ELR (cell line): ENCODE data around the gene ALDH3B2.
"Not testable (repeated sequence)": the region's sequence is repeated elsewhere in the genome, so short reads cannot be mapped to it uniquely, and the experiment has no call there.

Source experiments
- DNase-seq: peaks from one replicate; pipeline ENCODE4 v3.0.0-alpha.2; 2015; ENCODE audit warnings: low read depth

ALDH3B2 gene

DNA sequence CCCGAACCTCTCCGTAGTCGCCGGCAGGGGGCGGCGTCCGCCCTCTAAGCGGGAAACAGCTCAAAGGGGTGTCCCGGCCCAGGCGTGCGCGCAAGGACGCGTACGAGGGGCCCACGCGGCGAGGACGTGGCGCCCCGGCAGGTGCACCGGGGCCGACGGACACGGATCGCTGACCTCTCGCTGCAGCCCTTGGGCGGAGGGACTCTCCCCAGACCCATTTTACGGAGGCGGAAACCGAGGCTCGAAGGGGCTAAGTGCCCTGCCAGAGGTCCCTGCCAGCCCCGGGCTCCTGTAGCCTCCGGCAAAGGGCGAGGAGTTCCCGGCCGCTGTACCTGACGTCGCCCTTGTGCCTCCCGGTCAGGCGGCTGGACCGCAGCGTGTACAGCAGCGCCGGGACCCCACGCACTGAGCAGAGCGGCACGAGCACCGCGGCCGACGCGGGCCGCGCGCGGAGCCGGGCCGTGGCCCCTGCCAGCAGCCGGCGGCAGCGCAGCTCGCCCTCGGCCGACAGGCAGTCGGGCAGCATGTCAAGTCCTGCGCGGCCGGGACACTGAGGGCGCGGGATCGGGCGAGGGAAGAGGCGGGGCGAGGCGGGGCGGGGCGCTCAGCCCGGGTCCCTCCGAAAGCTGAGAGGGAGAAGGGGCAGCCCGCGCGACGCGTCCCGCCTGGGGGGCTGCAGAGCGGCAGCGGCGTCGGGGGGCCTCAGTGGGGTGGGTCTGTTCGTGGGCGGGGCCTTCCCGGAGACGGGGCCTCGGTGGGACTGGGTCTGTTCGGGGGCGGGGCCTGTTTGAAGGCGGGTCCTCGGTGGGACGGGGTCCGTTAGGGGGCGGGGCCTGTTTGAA is 44.8 kb downstream of the ALDH3B2 start, which contains the start of gene NUDT8:
NUDT8 (minus strand) TSS at position 552 of the 842 bp plus-strand sequence; CDS start at position 526, 26 bp downstream.
- peak; percentile 84 for DNase-seq

DNA sequence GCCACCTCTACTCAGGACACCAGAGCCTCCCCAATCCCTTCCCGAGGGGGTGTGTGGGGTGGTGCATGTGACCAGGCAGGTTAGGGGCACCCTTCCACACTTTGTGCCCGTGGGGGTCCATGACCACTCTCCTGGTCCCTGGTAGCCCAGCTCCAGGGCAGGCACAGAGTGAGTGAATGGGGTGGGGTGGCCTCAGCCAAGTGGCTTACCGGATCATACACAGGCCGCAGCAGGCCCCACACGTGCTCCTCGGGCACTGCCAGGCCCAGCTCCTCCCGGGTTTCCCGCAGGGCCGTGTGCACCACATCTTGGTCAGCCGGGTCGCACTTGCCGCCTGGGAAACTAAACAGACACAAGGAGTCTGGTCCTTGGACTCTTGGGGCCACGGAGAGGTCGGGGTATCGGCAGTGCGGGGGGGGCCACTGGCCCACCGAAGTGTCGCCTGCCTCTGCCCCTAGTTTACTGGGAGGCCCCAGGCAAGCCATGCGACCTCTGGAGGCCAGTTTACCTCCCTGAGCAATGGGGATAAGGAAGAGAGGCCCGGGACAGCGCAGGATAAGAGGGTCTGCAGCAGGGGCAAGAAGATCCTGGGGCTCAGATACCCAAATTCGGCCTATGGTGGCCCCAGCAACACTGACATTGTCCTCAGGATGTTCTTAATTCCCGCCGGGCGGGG is 45.6 kb downstream of the ALDH3B2 start:
- DNase-seq, result no peak

DNA sequence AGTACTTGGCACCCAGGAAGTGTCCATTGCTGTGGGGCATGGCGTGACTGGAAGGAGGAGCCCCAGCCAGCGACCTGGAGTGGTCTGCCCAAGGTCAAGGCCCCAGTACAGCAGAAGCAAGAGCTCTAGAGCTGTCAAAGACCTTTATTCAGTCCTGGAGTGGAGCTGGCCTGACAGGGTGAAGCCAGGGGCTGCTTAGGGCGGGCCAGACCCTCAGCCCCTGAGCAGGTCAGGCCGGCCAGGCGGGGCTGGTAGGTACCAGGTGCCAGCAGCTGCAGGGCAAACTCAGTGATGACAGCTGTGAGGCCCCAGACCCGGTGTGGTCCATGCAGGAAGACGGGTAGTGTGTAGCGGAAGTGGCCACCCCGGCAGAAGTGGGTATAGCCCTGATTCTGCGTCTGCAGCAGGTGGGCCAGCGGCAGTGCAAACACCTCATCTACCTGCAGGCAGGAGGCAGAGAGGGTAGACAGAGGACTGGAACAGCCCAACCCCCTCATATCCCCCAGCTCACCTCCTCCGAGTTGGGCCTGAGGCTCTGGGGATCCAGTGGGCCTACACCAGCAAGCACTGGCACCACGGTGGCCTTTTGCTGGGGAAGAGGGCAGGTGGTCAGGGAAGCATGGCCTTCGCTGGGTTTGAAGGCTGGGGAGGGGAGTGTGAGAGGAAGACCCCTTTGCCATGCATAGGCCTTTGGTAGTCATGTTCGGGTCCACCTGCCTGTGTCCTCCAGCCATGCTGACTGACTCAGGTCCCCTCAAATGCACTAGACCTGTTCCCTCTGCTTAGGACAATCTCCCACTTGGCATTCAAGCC is 46.4 kb downstream of the ALDH3B2 start:
- no peak for DNase-seq

DNA sequence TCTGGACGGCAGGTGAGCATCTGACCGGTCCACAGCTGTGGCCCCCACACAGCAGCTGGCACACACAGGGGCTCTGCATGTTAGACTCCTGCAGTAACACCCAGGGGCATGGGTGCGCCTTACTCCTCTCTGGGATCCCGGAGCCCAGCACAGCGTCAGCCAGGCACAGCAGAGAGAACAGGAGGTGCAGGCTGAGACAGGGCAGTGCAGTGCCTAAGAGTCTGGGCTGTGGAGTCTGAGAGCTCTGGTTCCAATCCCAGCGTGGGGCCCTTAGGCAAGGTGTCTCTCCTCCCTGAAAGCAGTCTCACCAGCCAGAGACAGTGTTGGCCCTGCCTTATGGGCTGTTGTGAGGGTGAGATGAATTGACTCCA is 47.0 kb downstream of the ALDH3B2 start:
- no peak for DNase-seq

DNA sequence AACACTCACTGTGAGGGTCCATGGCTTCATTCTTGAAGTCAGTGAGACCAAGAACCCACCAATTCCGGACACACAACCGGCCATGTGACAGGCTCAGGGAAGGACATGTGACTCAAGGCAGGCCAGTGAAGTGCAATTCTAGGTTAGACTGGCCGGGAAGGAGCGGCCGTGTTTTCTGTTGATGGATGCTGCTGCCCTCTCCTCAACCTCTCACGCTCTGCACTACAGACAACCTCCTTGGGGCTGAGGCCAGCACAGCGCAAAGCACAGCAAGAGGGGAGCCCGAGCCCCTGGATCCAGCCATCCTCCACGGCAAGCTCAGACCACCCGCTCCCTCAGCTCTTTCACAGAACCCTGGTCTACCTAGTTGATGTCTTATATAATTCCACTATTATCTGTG is 47.5 kb downstream of the ALDH3B2 start:
- no peak for DNase-seq

DNA sequence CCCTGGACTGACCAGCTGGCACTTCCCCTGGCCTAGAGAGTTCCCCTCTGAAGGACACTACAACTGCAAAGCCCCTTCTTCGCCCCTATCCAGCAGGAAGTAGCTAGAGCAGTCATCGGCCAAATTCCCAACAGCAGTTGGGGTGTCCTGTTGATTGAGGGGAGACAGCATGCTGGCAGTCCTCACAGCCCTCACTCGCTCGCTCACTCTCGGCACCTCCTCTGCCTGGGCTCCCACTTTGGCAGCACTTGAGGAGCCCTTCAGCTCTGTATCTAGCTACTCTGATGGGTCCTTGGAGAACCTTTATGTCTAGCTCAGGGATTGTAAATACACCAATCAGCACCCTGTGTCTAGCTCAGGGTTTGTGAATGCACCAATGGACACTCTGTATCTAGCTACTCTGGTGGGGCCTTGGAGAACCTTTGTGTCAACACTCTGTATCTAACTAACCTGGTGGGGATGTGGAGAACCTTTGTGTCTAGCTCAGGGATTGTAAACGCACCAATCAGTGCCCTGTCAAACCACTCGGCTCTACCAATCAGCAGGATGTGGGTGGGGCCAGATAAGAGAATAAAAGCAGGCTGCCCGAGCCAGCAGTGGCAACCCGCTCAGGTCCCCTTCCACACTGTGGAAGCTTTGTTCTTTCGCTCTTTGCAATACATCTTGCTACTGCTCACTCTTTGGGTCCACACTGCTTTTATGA is 48.1 kb downstream of the ALDH3B2 start:
- DNase-seq, result not testable (repeated sequence)

DNA sequence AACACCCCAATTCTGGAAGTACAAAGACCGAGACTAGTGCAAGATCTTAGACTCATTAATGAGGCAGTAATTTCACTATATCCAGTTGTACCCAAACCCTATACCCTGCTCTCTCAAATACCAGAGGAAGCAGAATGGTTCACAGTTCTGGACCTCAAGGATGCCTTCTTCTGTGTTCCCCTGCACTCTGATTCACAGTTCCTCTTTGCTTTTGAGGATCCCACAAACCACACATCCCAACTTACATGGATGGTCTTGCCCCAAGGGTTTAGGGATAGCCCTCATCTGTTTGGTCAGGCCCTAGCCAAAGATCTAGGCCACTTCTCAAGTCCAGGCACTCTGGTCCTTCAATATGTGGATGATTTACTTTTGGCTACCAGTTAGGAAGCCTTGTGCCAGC is 50.6 kb downstream of the ALDH3B2 start:
- DNase-seq, result not testable (repeated sequence)

DNA sequence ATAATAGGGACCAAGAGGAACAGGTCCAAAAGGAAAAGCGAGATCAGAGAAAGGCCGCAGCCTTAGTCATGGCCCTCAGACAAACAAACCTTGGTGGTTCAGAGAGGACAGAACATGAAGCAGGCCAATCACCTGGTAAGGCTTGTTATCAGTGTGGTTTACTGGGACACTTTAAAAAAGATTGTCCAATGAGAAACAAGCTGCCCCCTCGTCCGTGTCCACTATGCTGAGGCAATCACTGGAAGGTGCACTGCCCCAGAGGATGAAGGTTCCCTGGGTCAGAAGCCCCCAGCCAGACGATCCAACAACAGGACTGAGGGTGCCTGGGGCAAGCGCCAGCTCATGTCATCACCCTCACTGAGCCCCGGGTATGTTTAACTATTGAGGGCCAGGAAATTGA is 51.5 kb downstream of the ALDH3B2 start:
- not testable (repeated sequence) for DNase-seq

DNA sequence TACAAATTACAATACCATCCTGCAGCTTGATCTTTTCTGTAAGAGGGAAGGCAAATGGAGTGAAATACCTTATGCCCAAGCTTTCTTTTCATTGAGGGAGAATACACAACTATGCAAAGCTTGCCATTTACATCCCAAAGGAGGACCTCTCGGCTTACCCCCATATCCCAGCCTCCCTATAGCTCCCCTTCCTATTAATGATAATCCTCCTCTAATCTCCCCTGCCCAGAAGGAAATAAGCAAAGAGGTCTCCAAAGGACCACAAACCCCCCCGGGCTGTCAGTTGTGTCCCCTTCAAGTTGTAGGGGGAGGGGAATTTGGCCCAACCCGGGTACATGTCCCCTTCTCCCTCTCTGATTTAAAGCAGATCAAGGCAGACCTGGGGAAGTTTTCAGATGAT is 52.5 kb downstream of the ALDH3B2 start:
- DNase-seq, result not testable (repeated sequence)

DNA sequence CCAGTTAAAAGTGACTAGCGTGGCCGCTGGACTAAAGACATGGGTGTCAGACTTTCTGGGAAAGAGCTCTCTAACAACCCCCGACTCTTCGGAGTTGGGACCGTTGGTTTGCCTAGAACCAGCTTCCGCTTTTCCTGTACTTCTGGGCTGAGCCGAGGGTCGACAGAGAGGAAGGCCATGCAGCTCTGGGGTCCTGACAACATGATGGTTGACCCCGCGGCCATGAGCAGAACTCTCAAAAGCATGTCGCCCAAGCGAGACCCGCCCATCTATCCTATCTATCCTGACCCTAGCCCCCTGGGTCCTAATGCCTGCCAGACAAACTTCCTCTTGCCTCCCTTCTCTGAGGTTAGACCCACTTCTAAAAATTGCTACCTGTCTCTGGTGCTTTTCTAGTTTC is 53.8 kb downstream of the ALDH3B2 start:
- DNase-seq, result not testable (repeated sequence)

DNA sequence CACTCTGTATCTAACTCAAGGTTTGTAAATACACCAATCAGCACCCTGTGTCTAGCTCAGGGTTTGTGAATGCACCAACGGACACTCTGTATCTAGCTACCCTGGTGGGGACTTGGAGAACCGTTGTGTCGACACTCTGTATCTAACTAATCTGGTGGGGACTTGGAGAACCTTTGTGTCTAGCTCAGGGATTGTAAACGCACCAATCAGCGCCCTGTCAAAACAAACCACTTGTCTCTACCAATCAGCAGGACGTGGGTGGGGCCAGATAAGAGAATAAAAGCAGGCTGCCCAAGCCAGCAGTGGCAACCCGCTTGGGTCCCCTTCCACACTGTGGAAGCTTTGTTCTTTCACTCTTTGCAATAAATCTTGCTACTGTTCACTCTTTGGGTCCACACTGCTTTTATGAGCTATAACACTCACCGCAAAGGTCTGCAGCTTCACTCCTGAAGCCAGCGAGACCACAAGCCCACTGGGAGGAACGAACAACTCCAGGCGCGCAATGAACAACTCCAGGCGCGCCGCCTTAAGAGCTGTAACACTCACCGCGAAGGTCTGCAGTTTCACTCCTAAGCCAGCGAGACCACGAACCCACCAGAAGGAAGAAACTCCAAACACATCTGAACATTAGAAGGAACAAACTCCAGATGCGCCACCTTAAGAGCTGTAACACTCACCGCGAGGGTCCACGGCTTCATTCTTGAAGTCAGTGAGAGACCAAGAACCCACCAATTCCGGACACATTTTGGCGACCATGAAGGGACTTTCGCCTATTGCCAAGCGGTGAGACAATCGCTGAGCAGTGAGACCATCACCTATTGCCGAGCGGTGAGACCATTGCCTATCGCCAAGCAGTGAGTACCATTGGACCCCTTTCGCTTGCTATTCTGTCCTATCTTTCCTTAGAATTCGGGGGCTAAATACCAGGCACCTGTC is 54.5 kb downstream of the ALDH3B2 start:
- DNase-seq, result not testable (repeated sequence)

DNA sequence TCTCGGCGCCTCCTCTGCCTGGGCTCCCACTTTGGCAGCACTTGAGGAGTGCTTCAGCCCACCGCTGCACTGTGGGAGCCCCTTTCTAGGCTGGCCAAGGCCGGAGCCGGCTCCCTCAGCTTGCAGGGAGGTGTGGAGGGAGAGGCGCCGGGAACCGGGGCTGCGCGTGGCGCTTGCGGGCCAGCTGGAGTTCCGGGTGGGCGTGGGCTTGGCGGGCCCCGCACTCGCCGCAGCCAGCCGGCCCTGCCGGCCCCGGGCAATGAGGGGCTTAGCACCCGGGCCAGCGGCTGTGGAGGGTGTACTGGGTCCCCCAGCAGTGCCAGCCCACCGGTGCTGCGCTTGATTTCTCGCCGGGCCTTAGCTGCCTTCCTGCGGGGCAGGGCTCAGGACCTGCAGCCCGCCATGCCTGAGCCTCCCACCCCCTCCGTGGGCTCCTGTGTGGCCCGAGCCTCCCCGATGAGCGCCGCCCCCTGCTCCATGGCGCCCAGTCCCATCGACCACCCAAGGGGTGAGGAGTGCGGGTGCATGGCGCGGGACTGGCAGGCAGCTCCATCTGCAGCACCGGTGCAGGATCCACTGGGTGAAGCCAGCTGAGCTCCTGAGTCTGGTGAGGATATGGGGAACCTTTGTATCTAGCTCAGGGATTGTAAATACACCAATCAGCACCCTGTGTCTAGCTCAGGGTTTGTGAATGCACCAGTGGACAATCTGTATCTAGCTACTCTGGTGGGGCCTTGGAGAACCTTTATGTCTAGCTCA is 55.3 kb downstream of the ALDH3B2 start:
- DNase-seq, result not testable (repeated sequence)

DNA sequence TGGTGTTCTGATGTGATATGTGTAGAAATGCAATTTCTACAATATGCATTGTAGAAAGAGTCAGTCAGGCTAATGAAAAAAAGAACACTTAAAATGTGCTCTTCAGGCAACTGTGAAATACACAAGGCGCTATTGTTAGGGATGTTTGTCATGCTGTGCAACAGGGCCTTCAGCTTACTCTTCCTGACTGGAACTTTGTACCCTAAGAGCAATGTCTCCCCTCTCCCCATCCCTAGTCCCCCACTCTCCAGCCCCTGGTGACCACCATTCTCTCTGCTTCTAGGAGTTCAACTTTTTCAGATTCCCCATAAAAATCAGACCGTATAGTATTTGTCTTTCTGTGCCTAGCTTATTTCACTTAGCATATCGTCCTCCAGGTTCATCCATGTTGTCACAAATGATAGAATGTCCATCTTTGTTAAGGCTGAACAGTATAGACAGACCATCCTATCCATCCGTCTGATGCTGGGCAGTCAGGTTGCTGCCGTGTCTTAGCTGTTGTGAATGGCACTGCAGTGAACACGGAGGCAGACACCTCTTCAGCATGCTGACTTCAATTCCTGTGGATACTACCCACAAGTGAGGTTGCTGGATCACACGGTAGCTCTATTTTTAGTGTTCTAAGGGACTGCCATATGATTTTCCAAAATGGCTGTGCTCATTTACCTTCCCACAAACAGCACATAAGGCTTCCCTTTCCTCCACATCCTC is 57.0 kb downstream of the ALDH3B2 start:
- DNase-seq, result no peak

DNA sequence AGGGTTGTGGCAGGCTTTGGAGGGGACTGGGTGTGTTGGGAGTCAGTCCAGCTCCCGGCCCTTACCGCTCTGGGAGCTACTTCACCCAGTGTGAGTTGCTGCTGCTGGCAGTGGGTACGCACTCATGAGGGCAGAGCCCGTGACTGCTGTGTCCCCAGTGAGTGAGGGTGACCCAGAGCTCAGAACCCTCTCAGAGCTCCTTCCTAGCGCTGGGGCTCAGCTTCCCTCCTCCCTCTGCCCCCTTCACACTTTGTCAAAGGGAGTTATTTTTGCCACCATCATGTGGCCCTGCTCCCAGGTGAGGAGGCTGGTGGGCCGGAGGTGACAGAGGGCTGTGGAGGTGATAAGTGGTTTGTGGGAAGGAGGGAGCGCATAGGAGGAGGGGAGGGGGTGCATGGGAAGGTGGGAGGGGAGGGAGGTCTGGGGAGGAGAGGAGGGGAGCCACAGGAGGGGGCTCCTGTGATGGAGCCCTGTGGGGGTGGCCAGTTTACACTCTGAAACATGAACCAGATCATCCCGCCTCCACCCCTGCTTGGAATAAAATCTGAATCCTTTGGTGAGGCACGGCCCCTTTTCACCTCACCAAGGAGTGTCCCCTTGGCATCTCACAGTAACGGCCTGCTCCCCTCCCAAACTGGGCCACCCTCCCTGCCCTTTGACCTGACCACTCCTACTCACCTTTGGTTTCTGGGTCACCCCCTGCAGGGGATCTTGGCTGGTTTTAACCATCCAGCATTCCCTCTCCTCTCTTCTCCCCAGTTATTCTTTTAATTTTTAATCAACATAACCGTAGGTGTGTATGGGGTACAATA is 57.8 kb downstream of the ALDH3B2 start:
- no peak for DNase-seq

DNA sequence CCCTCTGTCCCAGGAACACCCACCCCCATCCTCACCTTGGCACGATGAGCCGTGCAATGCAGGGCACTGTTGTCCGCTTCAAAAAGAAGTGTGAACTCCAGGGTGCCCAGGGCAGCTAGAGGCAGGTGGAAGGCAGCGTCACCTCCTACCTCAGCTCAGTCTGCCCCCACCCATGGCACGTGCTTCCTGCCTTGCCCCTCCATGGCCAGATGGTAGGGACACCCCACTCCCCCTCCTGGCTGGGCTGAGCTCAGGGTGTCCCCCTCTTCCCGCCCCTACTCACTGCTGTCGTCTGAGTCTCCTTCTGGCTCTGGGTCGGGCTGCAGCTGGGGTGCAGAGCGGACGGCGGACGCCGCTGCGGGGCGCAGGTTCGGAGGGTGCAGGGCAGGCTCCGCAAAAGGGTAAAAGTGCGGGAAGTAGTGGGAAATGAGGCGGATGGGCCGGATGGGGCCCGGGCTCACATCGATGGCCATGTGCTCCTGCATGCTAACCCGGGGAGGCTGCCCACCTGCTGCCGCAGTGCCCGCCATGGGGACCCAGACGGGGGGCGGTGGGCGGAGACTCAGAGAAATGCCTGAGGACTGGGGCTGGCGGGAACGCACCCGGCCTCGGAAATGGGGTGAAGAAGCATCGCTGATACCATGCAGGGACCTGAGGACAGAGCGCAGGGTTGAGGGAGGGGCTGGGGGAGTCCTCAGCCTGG is 58.5 kb downstream of the ALDH3B2 start:
- DNase-seq, result no peak

DNA sequence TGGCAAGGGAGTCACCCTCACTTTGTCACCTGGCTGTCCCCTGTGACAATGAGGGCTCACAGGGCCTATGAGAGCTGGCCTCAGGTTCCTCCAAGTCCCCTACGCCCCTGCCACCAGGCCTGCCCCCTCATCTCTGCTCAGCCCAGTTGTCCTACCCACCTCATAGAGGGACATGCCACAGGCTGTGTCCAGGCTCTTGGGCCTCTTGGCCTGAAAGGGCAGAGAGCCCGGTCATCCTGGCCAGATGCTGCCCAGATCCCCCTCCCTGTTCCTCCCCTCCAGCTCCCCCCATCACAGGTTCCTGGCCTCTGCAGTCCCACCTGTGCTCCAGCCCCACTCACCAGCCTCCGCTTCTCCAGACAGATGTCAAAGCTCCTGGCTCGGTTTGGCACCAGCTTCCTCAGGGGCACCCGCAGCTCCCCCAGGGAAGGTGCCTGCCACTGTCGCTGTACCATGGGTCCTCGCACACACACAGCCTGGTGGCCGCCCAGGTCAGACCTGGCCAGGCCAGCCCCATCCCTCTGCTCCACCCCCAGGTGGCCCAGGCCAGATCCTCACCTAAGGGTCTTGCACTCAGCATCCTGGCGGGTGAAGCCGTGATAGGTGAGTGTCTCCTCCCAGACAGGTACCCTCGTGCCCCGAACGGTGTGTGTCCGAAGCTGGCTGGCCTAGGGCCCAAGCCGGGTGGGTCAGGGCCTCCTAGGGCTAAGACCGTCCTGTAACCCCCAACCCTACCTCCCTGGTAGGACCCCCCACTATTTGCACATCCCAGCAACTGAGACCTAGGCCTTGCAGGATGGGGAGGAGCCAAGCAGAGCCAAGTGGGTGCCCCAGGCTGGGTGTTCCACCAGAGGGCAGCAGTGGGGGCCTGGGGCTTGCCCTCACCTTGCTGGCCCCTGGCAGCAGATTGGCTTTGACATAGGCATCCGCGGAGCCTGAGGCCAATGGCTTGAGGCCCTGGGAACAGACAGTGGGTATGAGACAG is 59.4 kb downstream of the ALDH3B2 start:
- DNase-seq, result peak; percentile 39
